Kidney capillary endothelial cell (primary cell): ENCODE results near the gene COMMD9.

Experiments used
- DNase-seq: peaks from one replicate; pipeline ENCODE4 v3.0.0-alpha.2; 2018; ENCODE audit warnings: low spot score

COMMD9 gene

GRCh38 chr11:36222831-36223635 is 66.2 kb downstream of the COMMD9 start:
- no peak for DNase-seq
